ENCODE measurements around the gene CELA3A.
"Not testable (repeated sequence)": the region's sequence is repeated elsewhere in the genome, so short reads cannot be mapped to it uniquely, and the experiment has no call there.

CELA3A gene

DNA sequence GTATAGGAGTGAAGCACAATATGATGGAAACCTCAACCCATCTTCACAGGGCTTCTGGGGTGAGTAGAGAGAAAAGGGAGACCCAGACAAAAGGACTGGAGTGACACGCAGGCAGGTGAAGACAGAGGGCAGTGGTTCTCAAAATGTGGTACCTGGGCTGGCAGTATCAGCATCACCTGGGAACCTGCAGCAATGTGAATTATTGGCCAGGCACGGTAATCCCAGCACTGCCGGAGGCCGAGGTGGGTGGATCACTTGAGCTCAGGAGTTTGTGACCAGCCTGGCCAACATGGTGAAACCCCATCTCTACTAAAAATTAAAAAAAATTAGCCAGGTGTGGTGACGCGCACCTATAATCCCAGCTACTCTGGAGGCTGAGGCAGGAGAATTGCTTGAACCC is 19.3 kb upstream of the CELA3A start:
- DNase-seq = not testable (repeated sequence)

DNA sequence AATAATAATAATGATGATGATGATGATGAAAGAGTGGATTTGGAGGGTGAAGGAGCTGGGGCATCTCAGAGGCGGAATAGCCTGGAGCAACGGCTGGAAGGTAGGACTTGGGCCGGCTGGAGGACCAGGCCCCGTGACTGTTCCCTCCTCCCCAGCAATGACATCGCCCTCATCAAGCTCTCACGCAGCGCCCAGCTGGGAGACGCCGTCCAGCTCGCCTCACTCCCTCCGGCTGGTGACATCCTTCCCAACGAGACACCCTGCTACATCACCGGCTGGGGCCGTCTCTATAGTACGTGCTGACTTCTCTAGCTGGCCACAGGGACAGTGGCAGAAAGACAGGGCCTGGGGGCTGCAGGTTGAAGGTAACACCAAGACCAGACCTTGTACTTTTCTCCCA is 17.9 kb upstream of the CELA3A start:
- DNase-seq = not testable (repeated sequence)

- not testable (repeated sequence) for DNase-seq
Measured at GRCh38 chr1:21985893-21986292, 15.6 kb upstream of the CELA3A start.

- not testable (repeated sequence) for DNase-seq
Measured at GRCh38 chr1:21986386-21986785, 15.1 kb upstream of the CELA3A start.

- DNase-seq = not testable (repeated sequence)
Measured at GRCh38 chr1:21989672-21990393, 11.6 kb upstream of the CELA3A start.

GRCh38 chr1:21992186-21992585 is 9.3 kb upstream of the CELA3A start:
- DNase-seq = not testable (repeated sequence)

DNA sequence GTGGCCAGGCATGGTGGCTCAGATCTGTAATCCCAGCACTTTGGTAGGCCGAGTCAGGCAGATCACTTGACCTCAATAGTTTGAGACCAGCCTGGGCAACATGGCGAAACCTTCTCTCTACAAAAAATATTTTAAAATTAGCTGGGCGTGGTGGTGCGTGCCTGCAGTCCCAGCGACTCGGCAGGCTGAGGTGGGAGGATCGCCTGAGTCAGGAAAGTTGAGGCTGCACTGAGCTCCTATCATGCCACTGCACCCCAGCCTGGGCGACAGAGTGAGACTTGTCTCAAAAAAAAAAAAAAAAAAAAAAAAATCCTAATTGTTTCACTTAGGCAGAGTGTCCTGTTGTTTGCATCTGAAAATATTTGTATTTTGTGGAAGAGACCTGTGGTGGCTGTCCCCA is 6.7 kb upstream of the CELA3A start:
- not testable (repeated sequence) for DNase-seq

GRCh38 chr1:21996663-21996970 is 4.8 kb upstream of the CELA3A start:
- not testable (repeated sequence) for DNase-seq

- not testable (repeated sequence) for DNase-seq
Measured at GRCh38 chr1:21997891-21998623, 3.4 kb upstream of the CELA3A start.

DNA sequence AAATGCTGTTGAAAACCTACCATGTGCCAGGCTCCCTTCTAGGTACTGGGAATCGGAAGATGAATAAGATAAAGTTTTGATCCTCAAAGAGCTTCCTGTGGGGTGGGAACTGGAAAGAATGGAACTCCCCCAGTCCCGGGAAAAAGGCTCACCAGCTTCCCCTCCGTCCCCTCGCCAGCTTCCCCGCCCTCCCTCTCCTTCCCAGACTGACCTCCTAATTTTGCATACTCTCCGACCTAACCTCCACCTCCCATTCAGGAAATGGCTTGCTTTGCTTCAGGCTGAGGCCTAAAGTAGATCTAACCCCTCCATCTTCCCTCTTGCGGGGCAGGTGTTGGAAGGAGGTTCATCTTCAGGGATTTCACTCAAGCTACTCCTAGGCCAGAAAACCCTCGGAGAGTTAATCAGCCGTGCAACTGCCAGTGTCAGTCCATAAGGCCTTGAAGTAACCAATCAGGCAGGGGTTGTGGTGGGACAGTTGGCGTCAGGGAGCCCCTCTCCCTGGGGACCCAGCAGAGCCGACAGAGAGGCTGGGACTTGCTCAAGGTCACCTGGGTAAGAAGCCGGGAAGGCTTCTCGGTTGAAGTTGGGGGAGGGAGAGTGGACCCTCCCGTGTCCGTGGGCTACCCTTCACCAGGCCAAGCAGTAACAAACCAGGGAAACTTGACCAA is 2.7 kb upstream of the CELA3A start:
- DNase-seq = not testable (repeated sequence)

DNA sequence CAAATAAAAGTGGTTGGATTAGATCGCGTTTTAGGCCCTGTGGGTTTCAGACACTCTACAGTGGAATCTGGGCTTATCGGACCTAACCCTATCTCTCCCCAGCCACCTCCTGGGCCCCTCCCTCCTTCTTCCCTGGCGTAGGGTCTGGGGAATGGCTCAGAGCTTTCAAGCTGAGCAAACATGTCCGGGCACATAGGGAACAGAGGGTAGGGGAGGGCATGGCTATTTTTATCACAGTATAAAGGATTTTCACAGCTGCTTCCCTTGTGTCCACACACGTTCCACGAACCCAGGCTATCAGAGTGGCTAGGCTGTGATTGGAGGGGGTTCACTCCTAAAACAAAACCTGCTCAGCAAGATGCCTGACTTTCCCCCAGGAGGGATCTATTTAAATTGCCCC is 1.8 kb upstream of the CELA3A start:
- DNase-seq = not testable (repeated sequence)

- DNase-seq = not testable (repeated sequence)
Measured at GRCh38 chr1:22002461-22002860, 1.0 kb downstream of the CELA3A start.

GRCh38 chr1:22002875-22003274 is 1.4 kb downstream of the CELA3A start:
- DNase-seq = not testable (repeated sequence)

DNA sequence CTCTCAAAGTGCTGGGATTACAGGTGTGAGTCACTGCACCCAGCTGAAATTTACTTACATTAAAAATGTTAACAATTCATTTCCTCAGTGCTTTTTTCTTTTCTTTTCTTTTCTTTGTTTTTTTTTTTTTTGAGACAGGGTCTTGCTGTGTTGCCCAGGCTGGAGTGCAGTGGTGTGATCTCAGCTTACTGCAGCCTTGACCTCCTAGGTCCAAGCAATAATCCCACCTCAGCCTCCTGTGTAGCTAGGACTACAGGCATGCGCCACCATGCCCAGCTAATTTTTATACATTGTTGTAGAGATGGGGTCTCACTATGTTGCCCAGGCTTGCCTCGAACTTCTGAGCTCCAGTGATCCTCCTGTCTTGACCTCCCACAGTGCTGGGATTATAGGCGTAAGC is 2.5 kb downstream of the CELA3A start:
- DNase-seq = not testable (repeated sequence)

DNA sequence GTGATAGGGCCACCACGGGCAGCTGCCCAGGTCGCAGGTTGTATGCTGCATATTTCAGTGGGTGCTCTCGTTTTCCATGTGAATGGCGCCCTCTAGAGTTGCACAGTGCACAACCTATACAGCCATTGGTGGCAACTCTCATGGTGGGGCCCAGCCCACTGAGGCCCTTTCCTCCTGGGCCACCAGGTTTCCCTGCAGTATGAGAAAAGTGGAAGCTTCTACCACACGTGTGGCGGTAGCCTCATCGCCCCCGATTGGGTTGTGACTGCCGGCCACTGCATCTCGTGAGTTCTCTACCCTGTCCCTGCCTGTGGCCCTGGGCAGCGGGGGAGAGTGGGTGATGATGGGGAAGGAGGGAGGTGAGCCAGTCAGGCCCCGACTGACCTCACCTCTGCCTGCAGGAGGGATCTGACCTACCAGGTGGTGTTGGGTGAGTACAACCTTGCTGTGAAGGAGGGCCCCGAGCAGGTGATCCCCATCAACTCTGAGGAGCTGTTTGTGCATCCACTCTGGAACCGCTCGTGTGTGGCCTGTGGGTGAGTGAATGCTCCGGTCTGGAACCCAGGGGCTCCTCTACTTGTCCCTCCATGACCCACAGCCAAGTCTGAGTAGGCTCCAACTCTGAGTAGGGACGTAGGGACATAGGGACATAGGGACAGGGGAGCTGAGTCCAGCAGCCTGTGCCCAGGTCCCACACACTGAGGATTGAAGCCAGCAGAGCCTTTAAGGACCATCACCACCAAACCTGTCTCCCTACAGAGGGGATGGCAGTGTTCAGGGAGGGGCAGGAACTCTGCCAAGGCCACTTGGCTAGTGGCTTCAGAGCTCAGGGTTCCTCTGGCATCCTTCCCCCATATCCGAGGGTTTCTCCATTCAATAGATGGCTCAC is 4.0 kb downstream of the CELA3A start:
- peak; percentile 16 for DNase-seq

- not testable (repeated sequence) for DNase-seq
Measured at GRCh38 chr1:22006736-22007135, 5.3 kb downstream of the CELA3A start.

DNA sequence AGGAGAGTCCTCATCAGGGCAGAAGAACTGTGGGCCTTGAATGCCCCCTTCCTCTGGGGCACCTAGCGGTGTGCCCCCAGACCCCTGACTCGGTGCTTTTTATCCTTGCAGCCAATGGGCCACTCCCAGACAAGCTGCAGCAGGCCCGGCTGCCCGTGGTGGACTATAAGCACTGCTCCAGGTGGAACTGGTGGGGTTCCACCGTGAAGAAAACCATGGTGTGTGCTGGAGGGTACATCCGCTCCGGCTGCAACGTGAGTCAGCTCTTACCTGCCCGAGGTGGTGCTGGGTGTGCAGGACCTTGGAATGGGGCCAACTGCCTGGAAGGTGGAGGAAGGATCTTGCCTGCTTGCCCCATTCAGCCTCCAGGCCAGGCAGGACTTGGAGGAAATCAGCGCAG is 5.8 kb downstream of the CELA3A start:
- not testable (repeated sequence) for DNase-seq

DNA sequence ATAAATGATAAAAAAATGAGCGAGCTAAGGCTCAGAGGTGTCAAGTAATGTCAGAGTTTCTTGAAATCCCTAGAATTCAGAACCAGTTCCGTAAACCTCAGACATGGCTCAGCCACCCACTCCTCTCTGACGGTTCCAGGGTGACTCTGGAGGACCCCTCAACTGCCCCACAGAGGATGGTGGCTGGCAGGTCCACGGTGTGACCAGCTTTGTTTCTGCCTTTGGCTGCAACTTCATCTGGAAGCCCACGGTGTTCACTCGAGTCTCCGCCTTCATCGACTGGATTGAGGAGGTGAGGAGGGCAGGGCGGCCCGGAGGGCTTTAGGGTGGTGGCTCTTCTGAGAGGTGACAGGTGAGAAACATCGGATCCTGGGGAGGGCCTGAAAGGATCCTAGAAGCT is 8.1 kb downstream of the CELA3A start:
- not testable (repeated sequence) for DNase-seq

DNA sequence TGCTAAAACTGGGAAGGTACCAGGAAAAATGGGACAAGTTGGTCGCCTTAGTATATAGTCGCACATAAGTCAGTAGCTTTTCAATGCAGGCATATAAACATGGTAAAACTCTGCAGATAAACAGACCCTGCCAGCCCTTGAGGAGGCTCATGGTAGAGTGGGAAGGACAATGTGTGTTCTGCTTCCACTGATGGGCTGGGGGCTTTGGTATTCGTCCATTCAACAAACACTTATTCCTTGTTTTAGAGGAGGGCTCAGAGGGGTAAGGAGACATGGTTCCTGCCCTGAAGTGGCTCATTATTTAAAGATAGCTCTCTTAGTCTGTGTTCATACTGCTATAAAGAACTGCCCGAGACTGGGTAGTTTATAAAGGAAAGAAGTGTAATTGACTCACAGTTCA is 11.3 kb downstream of the CELA3A start:
- not testable (repeated sequence) for DNase-seq

- not testable (repeated sequence) for DNase-seq
Measured at GRCh38 chr1:22014575-22015206, 13.2 kb downstream of the CELA3A start.

DNA sequence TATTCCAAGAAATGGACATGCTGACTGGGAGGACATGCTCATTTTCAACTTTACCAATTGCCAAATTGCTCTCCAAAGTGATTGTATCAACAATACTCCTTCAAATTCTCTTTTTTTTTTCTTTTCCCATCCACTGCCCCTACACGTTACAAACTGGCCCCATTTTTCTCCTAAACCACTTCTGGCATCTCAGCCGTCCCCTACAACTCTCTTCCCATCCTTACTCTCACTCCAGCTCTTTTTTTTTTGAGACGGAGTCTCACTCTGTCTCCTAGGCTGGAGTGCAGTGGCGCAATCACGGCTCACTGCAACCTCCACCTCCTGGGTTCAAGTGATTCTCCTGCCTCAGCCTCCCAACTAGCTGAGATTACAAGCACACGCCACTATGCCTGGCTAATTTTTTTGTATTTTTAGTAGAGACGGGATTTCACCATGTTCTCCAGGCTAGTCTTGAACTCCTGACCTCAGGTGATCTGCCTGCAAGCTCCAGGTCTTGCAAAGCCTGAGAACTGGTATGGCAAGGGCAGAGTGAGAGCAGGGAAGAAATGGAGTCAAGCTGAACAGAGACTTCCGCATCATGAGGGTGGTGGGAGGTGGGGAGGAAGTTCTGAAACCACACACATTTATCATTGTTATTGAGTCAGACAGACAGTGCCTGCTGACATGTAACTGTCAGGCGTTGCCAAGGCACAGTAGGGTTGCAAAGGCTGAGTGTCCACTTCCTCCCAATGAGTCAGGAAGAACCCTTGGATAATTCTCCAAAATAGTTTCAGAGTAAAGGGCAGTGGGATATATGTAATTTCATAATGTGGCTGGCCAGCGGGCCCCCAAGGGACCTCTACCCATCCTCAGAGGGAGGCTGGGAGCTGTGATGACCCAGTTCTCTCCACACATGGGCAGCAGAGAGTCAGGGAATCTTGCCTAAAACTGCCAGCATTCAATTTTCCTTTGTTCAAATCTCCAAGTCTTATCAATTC is 17.4 kb downstream of the CELA3A start:
- peak; percentile 40 for DNase-seq
